ENCODE results near the gene ACRBP. TPM values are rescaled to one million over a fixed set of nuclear protein-coding genes. Genes with fewer than 3 reads are reported as not detected.

The ACRBP gene
- polyA plus RNA-seq, 1 donor from 2014 or later, result 1.6 TPM

- no peaks in the 10 kb centered on the region for H3K9me3 ChIP-seq (ENCODE audit: low read length)
These were observed 6.1 kb upstream of the ACRBP start for GRCh38 chr12:6653342-6653741.

GRCh38 chr12:6652391-6652790, 5.2 kb upstream of the ACRBP start:
- Histone ChIP-seq H3K4me2 (ENCODE audit: low read length) (no peak overlapping the region), H3K27ac (ENCODE audit: low read length) (no peak overlapping the region), H3K36me3 (ENCODE audit: insufficient read depth, low read length) (peaks cover 10% of the 10 kb centered on the region), H3K79me2 (replicated peaks; ENCODE audit: insufficient read depth, low read length) (no peaks in the 10 kb centered on the region), H3K9me3 (ENCODE audit: low read length) (no peaks in the 10 kb centered on the region), H3K27me3 (ENCODE audit: insufficient read depth, low read depth, low read length) (no peaks in the 10 kb centered on the region), H3K9ac (ENCODE audit: low read length) (no peak overlapping the region), H4K20me1 (ENCODE audit: insufficient read depth) (no peaks in the 10 kb centered on the region), H3F3A (ENCODE audit: insufficient read depth, low read length, poor library complexity, severe bottlenecking) (no peaks in the 10 kb centered on the region), H2AFZ (ENCODE audit: low read depth, low read length) (no peak overlapping the region), H3K4me3 (ENCODE audit: low read length) (no peak overlapping the region), H3K9me2 (ENCODE audit: insufficient read depth, low read length) (no peaks in the 10 kb centered on the region)
- TF ChIP-seq EZH2 (IDR thresholded peaks at IDR 0.05; ENCODE audit: borderline replicate concordance, insufficient read depth, low read length, poor library complexity, severe bottlenecking) (no peak), REST (IDR thresholded peaks at IDR 0.05; ENCODE audit: borderline replicate concordance) (no peak), EP300 (conservative IDR thresholded peaks at IDR 0.05; ENCODE audit: poor library complexity, severe bottlenecking) (no peak), CTCF (IDR thresholded peaks at IDR 0.05; ENCODE audit: poor library complexity, severe bottlenecking) (no peak)

More at GRCh38 chr12:6653342-6653741, 6.1 kb upstream of the ACRBP start:
- Histone ChIP-seq H3K27ac (ENCODE audit: low read length) (no peak overlapping the region), H3K27me3 (ENCODE audit: insufficient read depth, low read depth, low read length) (no peaks in the 10 kb centered on the region), H3K79me2 (replicated peaks; ENCODE audit: insufficient read depth, low read length) (peaks cover 3% of the 10 kb centered on the region), H3K4me2 (ENCODE audit: low read length) (no peak overlapping the region), H3K36me3 (ENCODE audit: insufficient read depth, low read length) (peaks cover 10% of the 10 kb centered on the region), H3K9me2 (ENCODE audit: insufficient read depth, low read length) (no peaks in the 10 kb centered on the region), H3K9ac (ENCODE audit: low read length) (no peak overlapping the region), H4K20me1 (ENCODE audit: insufficient read depth) (no peaks in the 10 kb centered on the region), H3K4me3 (ENCODE audit: low read length) (no peak overlapping the region), H2AFZ (ENCODE audit: low read depth, low read length) (no peak overlapping the region), H3F3A (ENCODE audit: insufficient read depth, low read length, poor library complexity, severe bottlenecking) (no peaks in the 10 kb centered on the region)
- no peak for TF ChIP-seq CTCF (IDR thresholded peaks at IDR 0.05; ENCODE audit: poor library complexity, severe bottlenecking)
- no peak for TF ChIP-seq TAF1 (IDR thresholded peaks at IDR 0.05; ENCODE audit: low read depth)
- no peak for TF ChIP-seq REST (IDR thresholded peaks at IDR 0.05; ENCODE audit: borderline replicate concordance)
- no peak for TF ChIP-seq EZH2 (IDR thresholded peaks at IDR 0.05; ENCODE audit: borderline replicate concordance, insufficient read depth, low read length, poor library complexity, severe bottlenecking)
- no peak for TF ChIP-seq SMC3 (conservative IDR thresholded peaks at IDR 0.05; ENCODE audit: poor library complexity)
- TF ChIP-seq EP300 (conservative IDR thresholded peaks at IDR 0.05; ENCODE audit: poor library complexity, severe bottlenecking), result no peak
- no peak for TF ChIP-seq RAD21 (conservative IDR thresholded peaks at IDR 0.05)
- TF ChIP-seq MXI1 (conservative IDR thresholded peaks at IDR 0.05; ENCODE audit: poor library complexity, severe bottlenecking), result no peak
- no peak for TF ChIP-seq POLR2AphosphoS5 (IDR thresholded peaks at IDR 0.05)

Data from neural cell (in vitro differentiated cells).